Upper lobe of right lung (tissue), 1 donor: ENCODE measurements around the gene ODAD2. TPM values are rescaled to one million over a fixed set of nuclear protein-coding genes. Genes with fewer than 3 reads are reported as not detected.

Source experiments
- ATAC-seq: fragments of 200-7000 bp; cut with Tn5 transposase; one replicate; pipeline ENCODE4 v1.9.1; 2020; ENCODE audit warnings: mild to moderate bottlenecking, moderate library complexity
- DNase-seq: peaks from one replicate; pipeline ENCODE4 v3.0.0-alpha.2; 2020
- H3K27ac ChIP-seq: fragments of 200-600 bp; one replicate; pipeline ENCODE4 v1.8.0; 2022
- H3K27me3 ChIP-seq: fragments of 200-600 bp; one replicate; pipeline ENCODE4 v1.8.0; 2022; ENCODE audit warnings: mild to moderate bottlenecking
- H3K36me3 ChIP-seq: fragments of 200-600 bp; one replicate; pipeline ENCODE4 v1.8.0; 2022
- H3K4me1 ChIP-seq: fragments of 200-600 bp; one replicate; pipeline ENCODE4 v1.8.0; 2022
- H3K4me3 ChIP-seq: fragments of 200-600 bp; one replicate; pipeline ENCODE4 v1.8.0; 2022; ENCODE audit warnings: mild to moderate bottlenecking
- H3K9me3 ChIP-seq: fragments of 200-600 bp; one replicate; pipeline ENCODE4 v1.8.0; 2022
- CTCF ChIP-seq: fragments of 200-600 bp; IDR thresholded peaks from one replicate; pipeline ENCODE4 v1.8.0; 2022; ENCODE audit warnings: antibody characterized with exemption
- intact Hi-C: fragments of 100-400 bp; cut with DNase I; formaldehyde crosslinking; loops from one replicate; pipeline ENCODE4 v1.11.0; 2022
- total RNA-seq: library from RNA; stranded (reverse); fragmentation: NEBNext Ultra II Directional; extraction: Animal tissue kit (Norgen Biotek cat#: 25700); gene quantifications from one replicate; pipeline ENCODE4 v1.2.1, GENCODE V29; 2021
- donor health status: DM: no; HTN: yes; CAD: no; lungs with severe emphysema.

The ODAD2 gene
- total RNA-seq, 1 donor from 2014 or later: 0.64 TPM

- intact Hi-C loops: no loop called here
- Histone ChIP-seq H3K36me3 (no peaks in the 10 kb centered on the region), H3K4me1 (no peaks in the 10 kb centered on the region), H3K27ac (no peak overlapping the region), H3K9me3 (no peaks in the 10 kb centered on the region), H3K27me3 (no peaks in the 10 kb centered on the region), H3K4me3 (no peak overlapping the region)
- ATAC-seq (no peak), DNase-seq (no peak)
- no peak for TF ChIP-seq CTCF
These were observed 194.7 kb downstream of the ODAD2 start for GRCh38 chr10:27804136-27804535.

DNA sequence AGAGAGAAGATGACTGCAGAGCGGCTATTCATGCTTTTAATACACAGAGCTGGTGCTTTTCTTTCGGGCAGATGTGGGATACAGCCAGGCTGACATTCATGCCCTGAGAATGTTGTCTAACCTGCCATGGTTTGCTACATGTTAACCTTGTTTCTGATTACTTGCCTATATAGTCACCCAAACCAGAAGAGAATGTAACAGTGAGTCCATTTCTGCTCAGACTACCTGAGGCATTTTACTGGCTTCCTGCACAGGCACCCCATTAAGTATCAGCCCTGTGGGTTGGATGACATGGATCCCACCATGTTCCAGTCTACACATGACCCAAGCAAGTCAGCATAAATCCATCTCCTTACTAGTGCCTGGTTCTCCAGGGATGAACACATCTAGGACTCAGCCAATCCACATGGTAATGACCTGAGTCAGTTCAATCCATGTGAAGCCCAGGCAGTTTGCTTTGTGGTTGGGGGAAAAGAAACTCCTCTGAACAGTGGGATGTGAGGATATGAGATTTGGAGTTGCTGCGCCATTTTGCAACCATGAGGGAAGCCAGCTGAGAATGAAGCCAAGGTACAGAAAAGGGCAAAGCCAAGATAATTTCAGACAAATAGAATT lies 197.6 kb downstream of the ODAD2 start:
- DNase-seq: no peak
- intact Hi-C loops: no loop called here
- Histone ChIP-seq H3K27me3 (no peaks in the 10 kb centered on the region), H3K9me3 (no peaks in the 10 kb centered on the region), H3K36me3 (no peaks in the 10 kb centered on the region), H3K4me3 (no peak overlapping the region), H3K4me1 (no peaks in the 10 kb centered on the region), H3K27ac (no peak overlapping the region)
- ATAC-seq: no peak
- TF ChIP-seq CTCF: no peak

- intact Hi-C loops: no loop called here
- ATAC-seq: no peak
- H3K27me3 ChIP-seq: no peaks in the 10 kb centered on the region
- no peaks in the 10 kb centered on the region for H3K4me1 ChIP-seq
- no peak overlapping the region for H3K27ac ChIP-seq
- no peak for DNase-seq
- no peak overlapping the region for H3K4me3 ChIP-seq
- TF ChIP-seq CTCF: no peak
- no peaks in the 10 kb centered on the region for H3K9me3 ChIP-seq
- H3K36me3 ChIP-seq: no peaks in the 10 kb centered on the region
These were observed 199.8 kb downstream of the ODAD2 start for GRCh38 chr10:27799046-27799445.

DNA sequence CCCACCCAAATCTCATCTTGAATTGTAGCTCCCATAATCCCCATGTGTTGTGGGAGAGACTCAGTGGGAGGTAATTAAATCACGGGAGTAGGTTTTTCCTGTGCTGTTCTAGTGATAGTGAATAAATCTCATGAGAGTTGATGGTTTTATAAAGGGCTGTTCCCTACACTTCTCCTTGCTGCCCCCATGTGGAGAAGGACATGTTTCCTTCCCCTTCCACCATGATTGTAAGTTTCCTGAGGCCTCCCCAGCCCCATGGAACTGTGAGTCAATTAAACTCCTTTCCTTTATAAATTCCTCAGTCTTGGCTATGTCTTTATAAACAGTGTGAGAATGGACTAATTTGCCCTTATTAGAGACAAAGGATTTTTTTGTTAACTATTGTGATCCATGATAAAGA lies 204.7 kb downstream of the ODAD2 start:
- H3K36me3 ChIP-seq: no peaks in the 10 kb centered on the region
- ATAC-seq (no peak), DNase-seq (no peak)
- H3K27ac ChIP-seq: no peak overlapping the region
- H3K4me3 ChIP-seq: no peak overlapping the region
- H3K27me3 ChIP-seq: no peaks in the 10 kb centered on the region
- no peaks in the 10 kb centered on the region for H3K4me1 ChIP-seq
- intact Hi-C loops: no loop called here
- H3K9me3 ChIP-seq: no peaks in the 10 kb centered on the region
- TF ChIP-seq CTCF: peak; percentile 19

DNA sequence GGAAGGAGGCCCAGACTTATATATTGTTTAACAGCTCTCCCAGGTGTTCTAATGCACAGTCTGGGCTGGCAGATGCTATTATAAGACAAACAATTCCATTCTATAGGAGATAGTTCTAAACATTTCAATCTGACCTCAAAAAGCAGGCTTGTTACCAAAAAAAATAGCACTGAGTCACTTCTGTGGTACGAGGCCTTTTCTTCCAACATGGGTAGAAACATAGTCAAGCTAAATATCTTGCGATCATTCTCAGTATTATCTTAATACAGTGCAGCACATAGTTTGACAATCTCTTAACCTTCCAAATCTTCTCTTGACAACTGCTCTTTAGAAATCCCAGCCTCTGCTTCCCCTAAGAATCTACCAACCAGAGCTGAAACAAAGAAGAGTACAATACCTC lies 206.7 kb downstream of the ODAD2 start:
- ATAC-seq (no peak), DNase-seq (no peak)
- Histone ChIP-seq H3K27ac (no peak overlapping the region), H3K4me1 (no peaks in the 10 kb centered on the region), H3K27me3 (no peaks in the 10 kb centered on the region), H3K36me3 (no peaks in the 10 kb centered on the region), H3K4me3 (no peak overlapping the region), H3K9me3 (no peaks in the 10 kb centered on the region)
- no peak for TF ChIP-seq CTCF
- intact Hi-C loops: no loop called here

DNA sequence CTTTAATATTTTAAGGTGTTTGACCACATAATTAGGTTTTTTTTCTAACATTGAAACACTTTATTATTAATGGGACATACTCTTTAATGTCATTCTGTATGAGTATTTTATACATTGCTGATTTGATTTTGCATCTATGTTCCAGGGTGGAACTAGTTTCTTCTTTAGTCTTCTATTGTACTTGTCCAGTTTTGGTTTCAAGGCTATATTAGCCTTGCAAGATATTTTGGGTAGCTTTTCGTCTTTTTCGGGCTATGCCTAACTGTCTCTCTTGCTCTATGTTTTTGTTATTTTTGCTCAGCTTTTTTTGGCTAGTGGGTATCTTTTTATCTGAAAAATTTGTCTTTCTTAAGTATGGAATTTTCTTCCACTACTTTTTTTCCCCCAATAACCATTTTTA lies 214.6 kb downstream of the ODAD2 start:
- H3K4me1 ChIP-seq: no peaks in the 10 kb centered on the region
- TF ChIP-seq CTCF: no peak
- H3K4me3 ChIP-seq: no peak overlapping the region
- intact Hi-C loops: no loop called here
- no peaks in the 10 kb centered on the region for H3K27me3 ChIP-seq
- H3K9me3 ChIP-seq: no peaks in the 10 kb centered on the region
- no peaks in the 10 kb centered on the region for H3K36me3 ChIP-seq
- no peak for DNase-seq
- no peak for ATAC-seq
- no peak overlapping the region for H3K27ac ChIP-seq
